ENCODE measurements around the gene DCAF11.

Gene DCAF11

DNA sequence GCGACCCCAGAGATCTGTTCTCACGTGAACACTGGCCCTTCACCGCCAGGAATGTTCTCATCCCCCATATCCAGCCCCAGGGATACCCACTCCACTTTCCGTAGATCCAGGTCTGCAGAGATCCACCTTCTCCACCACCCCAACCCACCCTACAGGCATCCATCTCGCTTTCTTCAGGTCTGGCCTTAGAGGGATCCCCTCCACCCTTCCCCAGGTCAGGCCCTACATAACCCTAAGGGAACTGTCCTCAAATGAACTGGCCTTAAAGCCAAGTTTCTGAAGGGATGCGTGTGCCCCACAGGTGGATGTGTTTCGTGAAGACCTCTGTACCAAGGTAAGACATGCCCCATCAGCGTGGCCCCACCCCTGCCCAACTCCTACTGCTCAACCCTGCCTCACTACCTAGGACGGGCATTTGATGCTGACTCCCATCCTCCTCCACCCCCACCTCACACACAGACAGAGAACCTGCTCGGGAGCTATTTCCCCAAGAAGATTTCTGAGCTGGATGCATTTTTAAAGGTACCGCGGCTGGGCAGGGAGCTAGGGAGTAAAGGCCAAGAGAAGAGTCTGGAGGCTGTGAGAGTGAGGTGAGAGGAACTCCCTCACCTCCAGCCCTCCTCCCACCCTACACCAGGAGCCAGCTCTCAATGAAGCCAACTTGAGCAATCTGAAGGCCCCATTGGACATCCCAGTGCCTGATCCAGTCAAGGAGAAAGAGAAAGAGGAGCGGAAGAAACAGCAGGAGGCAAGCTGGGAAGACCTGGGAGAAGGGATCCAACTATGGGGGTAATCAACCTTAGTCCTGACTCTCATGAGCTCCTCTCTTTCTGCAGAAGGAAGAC lies 22.3 kb downstream of the DCAF11 start:
- TF ChIP-seq, protein P1, sequence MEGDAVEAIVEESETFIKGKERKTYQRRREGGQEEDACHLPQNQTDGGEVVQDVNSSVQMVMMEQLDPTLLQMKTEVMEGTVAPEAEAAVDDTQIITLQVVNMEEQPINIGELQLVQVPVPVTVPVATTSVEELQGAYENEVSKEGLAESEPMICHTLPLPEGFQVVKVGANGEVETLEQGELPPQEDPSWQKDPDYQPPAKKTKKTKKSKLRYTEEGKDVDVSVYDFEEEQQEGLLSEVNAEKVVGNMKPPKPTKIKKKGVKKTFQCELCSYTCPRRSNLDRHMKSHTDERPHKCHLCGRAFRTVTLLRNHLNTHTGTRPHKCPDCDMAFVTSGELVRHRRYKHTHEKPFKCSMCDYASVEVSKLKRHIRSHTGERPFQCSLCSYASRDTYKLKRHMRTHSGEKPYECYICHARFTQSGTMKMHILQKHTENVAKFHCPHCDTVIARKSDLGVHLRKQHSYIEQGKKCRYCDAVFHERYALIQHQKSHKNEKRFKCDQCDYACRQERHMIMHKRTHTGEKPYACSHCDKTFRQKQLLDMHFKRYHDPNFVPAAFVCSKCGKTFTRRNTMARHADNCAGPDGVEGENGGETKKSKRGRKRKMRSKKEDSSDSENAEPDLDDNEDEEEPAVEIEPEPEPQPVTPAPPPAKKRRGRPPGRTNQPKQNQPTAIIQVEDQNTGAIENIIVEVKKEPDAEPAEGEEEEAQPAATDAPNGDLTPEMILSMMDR (IDR thresholded peaks at IDR 0.05; ENCODE audit: poor library complexity, severe bottlenecking), result no peak
- H3K9me3 ChIP-seq (ENCODE audit: severe bottlenecking), result no peaks in the 10 kb centered on the region
- H3K4me1 ChIP-seq (ENCODE audit: insufficient read depth, poor library complexity, severe bottlenecking), result peaks cover 10% of the 10 kb centered on the region
- H3K4me3 ChIP-seq (ENCODE audit: severe bottlenecking), result peak overlapping the region; percentile 88
- H3K27me3 ChIP-seq (ENCODE audit: insufficient read depth, poor library complexity, severe bottlenecking), result no peaks in the 10 kb centered on the region
- DNase-seq (ENCODE audit: low spot score) (no peak), ATAC-seq (ENCODE audit: low read depth) (no peak)
- peak overlapping the region; percentile 47 for H3K27ac ChIP-seq (ENCODE audit: poor library complexity, severe bottlenecking)
- H3K36me3 ChIP-seq (ENCODE audit: low read depth), result peaks cover 33% of the 10 kb centered on the region

DNA sequence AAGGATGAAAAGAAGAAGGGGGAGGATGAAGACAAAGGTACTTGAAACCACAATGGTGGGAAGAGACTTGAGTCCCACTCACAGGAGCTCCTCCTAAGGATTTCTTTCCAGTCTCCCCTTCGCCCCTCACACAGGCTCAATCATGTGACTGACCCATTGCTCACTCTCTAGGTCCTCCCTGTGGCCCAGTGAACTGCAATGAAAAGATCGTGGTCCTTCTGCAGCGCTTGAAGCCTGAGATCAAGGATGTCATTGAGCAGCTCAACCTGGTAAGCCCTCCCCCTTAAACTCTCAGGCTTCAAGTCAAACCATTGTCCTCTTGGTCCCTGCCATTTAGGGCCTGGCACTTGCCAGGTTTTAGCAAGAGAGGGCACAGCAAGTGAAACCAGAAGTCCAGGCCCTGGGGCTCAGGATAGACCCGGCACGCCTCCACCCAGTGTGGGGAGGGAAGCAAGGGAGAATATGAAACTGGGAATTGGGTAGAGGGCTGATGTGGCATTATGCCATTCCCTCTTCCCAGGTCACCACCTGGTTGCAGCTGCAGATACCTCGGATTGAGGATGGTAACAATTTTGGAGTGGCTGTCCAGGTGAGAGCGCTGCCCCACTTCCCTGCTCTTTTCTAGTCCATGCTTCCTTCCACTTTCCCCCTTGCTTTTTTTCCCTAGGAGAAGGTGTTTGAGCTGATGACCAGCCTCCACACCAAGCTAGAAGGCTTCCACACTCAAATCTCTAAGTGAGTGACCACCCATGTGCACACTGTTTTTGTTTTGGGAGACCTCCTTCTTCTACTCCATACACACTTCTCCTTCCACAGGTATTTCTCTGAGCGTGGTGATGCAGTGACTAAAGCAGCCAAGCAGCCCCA lies 23.2 kb downstream of the DCAF11 start:
- no peak for DNase-seq (ENCODE audit: low spot score)
- Histone ChIP-seq H3K27me3 (ENCODE audit: insufficient read depth, poor library complexity, severe bottlenecking) (no peaks in the 10 kb centered on the region), H3K4me3 (ENCODE audit: severe bottlenecking) (no peak overlapping the region), H3K27ac (ENCODE audit: poor library complexity, severe bottlenecking) (peak overlapping the region; percentile 47), H3K4me1 (ENCODE audit: insufficient read depth, poor library complexity, severe bottlenecking) (peaks cover 8% of the 10 kb centered on the region), H3K9me3 (ENCODE audit: severe bottlenecking) (no peaks in the 10 kb centered on the region), H3K36me3 (ENCODE audit: low read depth) (peaks cover 37% of the 10 kb centered on the region)
- no peak for ATAC-seq (ENCODE audit: low read depth)
- TF ChIP-seq, protein P1 (IDR thresholded peaks at IDR 0.05; ENCODE audit: poor library complexity, severe bottlenecking), result no peak

DNA sequence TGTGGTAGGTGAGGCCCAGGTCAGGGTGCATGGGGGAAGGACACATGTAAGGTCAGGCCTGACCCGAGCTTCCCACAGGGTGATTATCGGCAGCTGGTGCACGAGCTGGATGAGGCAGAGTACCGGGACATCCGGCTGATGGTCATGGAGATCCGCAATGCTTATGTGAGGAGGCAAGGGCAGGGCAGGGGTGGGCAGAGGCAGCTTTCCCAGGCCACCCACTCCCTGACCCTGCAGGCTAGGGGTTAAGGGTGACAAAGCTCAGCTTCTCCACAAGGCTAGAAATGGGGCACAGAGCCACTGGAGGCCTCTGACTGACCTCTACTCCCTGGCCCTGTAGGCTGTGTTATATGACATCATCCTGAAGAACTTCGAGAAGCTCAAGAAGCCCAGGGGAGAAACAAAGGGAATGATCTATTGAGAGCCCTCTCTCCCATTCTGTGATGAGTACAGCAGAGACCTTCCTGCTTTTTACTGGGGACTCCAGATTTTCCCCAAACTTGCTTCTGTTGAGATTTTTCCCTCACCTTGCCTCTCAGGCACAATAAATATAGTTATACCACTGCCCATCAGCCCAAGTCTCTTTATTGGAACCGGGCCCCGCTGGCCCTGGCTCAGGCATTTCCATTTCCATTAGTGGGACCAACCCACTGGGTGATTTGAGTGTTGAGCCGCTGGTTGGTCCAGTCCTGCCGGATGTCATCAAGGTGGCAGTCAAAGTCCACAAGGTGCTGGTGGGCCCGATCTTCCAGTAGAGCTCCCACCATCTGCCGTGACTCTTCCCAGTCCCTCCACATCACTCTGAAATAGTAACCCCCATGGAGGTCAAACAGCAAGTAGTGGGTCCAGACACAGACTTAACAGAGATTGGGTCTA lies 24.1 kb downstream of the DCAF11 start:
- Histone ChIP-seq H3K36me3 (ENCODE audit: low read depth) (peaks cover 39% of the 10 kb centered on the region), H3K4me1 (ENCODE audit: insufficient read depth, poor library complexity, severe bottlenecking) (peaks cover 8% of the 10 kb centered on the region), H3K27ac (ENCODE audit: poor library complexity, severe bottlenecking) (no peak overlapping the region), H3K4me3 (ENCODE audit: severe bottlenecking) (no peak overlapping the region), H3K27me3 (ENCODE audit: insufficient read depth, poor library complexity, severe bottlenecking) (no peaks in the 10 kb centered on the region), H3K9me3 (ENCODE audit: severe bottlenecking) (no peaks in the 10 kb centered on the region)
- DNase-seq (ENCODE audit: low spot score) (no peak), ATAC-seq (ENCODE audit: low read depth) (no peak)
- TF ChIP-seq, protein P1 (IDR thresholded peaks at IDR 0.05; ENCODE audit: poor library complexity, severe bottlenecking), result no peak

DNA sequence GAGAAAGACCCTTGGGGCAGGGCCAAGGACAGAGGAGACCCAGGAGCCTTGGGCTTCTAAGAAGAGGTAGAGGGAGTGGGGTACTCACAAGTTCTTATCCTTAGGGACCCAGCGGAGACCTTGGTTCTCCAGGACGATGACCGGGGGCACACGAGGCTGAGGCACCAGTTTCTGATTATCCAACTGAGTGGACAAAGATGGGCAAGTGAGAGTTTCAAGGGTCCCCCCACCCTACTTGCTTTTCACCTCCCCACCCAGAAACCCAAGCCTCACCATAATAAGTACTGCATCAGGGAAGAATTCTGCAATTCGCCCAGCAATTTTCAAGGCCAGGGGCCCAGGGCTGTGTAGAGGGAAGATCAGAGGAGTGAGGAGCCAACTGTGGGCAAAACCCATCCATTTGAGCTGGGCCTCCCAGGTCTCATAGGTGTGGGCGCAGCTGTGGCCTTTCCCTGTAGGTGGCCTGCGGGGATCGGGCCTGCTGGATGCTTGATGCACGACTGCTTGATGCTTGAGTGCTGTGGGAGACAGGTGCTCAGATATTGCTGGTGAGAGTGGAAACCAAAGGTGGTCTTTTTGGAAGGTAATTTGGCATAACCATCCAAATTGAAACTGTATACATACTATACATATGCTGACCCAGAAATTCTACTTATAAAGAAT lies 24.8 kb downstream of the DCAF11 start:
- no peak for ATAC-seq (ENCODE audit: low read depth)
- Histone ChIP-seq H3K27ac (ENCODE audit: poor library complexity, severe bottlenecking) (no peak overlapping the region), H3K4me1 (ENCODE audit: insufficient read depth, poor library complexity, severe bottlenecking) (peaks cover 8% of the 10 kb centered on the region), H3K9me3 (ENCODE audit: severe bottlenecking) (no peaks in the 10 kb centered on the region), H3K36me3 (ENCODE audit: low read depth) (peaks cover 46% of the 10 kb centered on the region), H3K27me3 (ENCODE audit: insufficient read depth, poor library complexity, severe bottlenecking) (no peaks in the 10 kb centered on the region), H3K4me3 (ENCODE audit: severe bottlenecking) (peak overlapping the region; percentile 65)
- DNase-seq (ENCODE audit: low spot score), result no peak
- TF ChIP-seq, protein P1 (IDR thresholded peaks at IDR 0.05; ENCODE audit: poor library complexity, severe bottlenecking), result no peak
